Panc1 (cell line): ENCODE data around the gene CST6. TPM values are rescaled to one million over a fixed set of nuclear protein-coding genes. Genes with fewer than 3 reads are reported as not detected.

Experiments
- ATAC-seq: fragments of 200-7000 bp; cut with Tn5 transposase; 2 replicates; pipeline ENCODE4 v1.9.1; 2020; ENCODE audit warnings: mild to moderate bottlenecking, moderate library complexity
- BruUV-seq: library from RNA; stranded (reverse); fragments of 400-500 nt; replicated peaks from 2 replicates; lab custom pipeline; 2021; lab: Mats Ljungman, UMichigan
- CTCF ChIA-PET: fragments of 300-600 bp; sonication (Branson Sonifier 250); formaldehyde crosslinking; loops from one replicate; lab custom pipeline; 2022; ENCODE audit warnings: antibody characterized with exemption; lab: Charles Lee
- POLR2A ChIA-PET: fragments of 300-600 bp; sonication (Branson Sonifier 250); formaldehyde crosslinking; loops from one replicate; lab custom pipeline; 2022; ENCODE audit warnings: antibody characterized with exemption; lab: Charles Lee
- DNase-seq: peaks from one replicate; pipeline ENCODE4 v3.0.0-alpha.2; 2010; ENCODE audit warnings: low read depth, low spot score
- H3K27ac ChIP-seq: 2 replicates; pipeline ENCODE4 v1.5.1; 2011; ENCODE audit warnings: mild to moderate bottlenecking, low read length, inconsistent platforms
- H3K27me3 ChIP-seq: fragments of 200-500 bp; sonication (Bioruptor generic); 2 replicates; pipeline ENCODE4 v1.6.0; 2014; ENCODE audit warnings: low read length, inconsistent platforms; ENCODE audit not compliant: control insufficient read depth, insufficient read depth
- H3K36me3 ChIP-seq: fragments of 200-500 bp; sonication (Bioruptor generic); 2 replicates; pipeline ENCODE4 v1.5.1; 2014; ENCODE audit warnings: inconsistent platforms, mild to moderate bottlenecking, low read length, moderate library complexity; ENCODE audit not compliant: control insufficient read depth, insufficient read depth
- H3K4me1 ChIP-seq: 2 replicates; pipeline ENCODE4 v1.5.1; 2011; ENCODE audit warnings: inconsistent platforms, mild to moderate bottlenecking, low read length, moderate library complexity; ENCODE audit not compliant: control insufficient read depth, insufficient read depth
- H3K4me3 ChIP-seq, 2 experiments: 2 replicates each; pipeline ENCODE4 v1.5.1; 2011 to 2012; ENCODE audit warnings: low read depth in 2 of 2, low read length in 2 of 2, mild to moderate bottlenecking in 2 of 2, inconsistent platforms in 1 of 2, moderate library complexity in 1 of 2
- H3K9me3 ChIP-seq: fragments of 200-500 bp; sonication (Bioruptor generic); 2 replicates; pipeline ENCODE4 v1.5.1; 2014; ENCODE audit warnings: low read depth, mild to moderate bottlenecking, inconsistent platforms, low read length, moderate library complexity; ENCODE audit not compliant: control insufficient read depth, insufficient read depth
- CTCF ChIP-seq: fragments of 450-650 bp; IDR thresholded peaks from 2 replicates; pipeline ENCODE4 v1.5.1; 2017; ENCODE audit warnings: mild to moderate bottlenecking
- POLR2AphosphoS5 ChIP-seq: IDR thresholded peaks from 2 replicates; pipeline ENCODE4 v1.6.1; 2012; ENCODE audit warnings: mild to moderate bottlenecking, low read depth, low read length, moderate library complexity
- REST ChIP-seq, 2 experiments: IDR thresholded peaks; 2 replicates each; pipeline ENCODE4 v1.6.1; 2011 to 2012; ENCODE audit warnings: low read depth in 2 of 2, control low read depth in 1 of 2, low read length in 1 of 2, mild to moderate bottlenecking in 1 of 2, moderate library complexity in 1 of 2; ENCODE audit not compliant: insufficient read depth in 1 of 2
- SIN3A ChIP-seq: IDR thresholded peaks from 2 replicates; pipeline ENCODE4 v1.6.1; 2012; ENCODE audit warnings: low read depth, mild to moderate bottlenecking, low read length, moderate library complexity, borderline replicate concordance; ENCODE audit not compliant: insufficient read depth
- TCF7L2 ChIP-seq: IDR thresholded peaks from 2 replicates; pipeline ENCODE4 v1.6.1; 2011; ENCODE audit warnings: mild to moderate bottlenecking, low read depth, low read length, inconsistent platforms
- in situ Hi-C: cut with HindIII; loops from 2 replicates; pipeline ENCODE4 v1.10.0; 2016; ENCODE audit warnings: low sequenced_read_pairs, low pct_unique_long_range_greater_than_20kb
- intact Hi-C: fragments of 100-400 bp; cut with micrococcal nuclease; formaldehyde crosslinking; loops from one replicate; pipeline ENCODE4 v1.10.0; 2022; ENCODE audit not compliant: unreplicated experiment
- total RNA-seq: library from RNA; stranded (reverse); gene quantifications from one replicate; pipeline ENCODE4 v1.2.1, GENCODE V29; 2021; ENCODE audit not compliant: unreplicated experiment

The CST6 gene
- total RNA-seq, 1 experiment from 2014 or later: 0.23 TPM

GRCh38 chr11:66042996-66043906 lies 31.4 kb downstream of the CST6 start:
- intact Hi-C loops (no loop called here), in situ Hi-C loops (no loop called here)
- ChIA-PET POLR2A (no interaction called here), CTCF (no interaction called here)
- H3K4me1 ChIP-seq: peaks cover 3% of the 10 kb centered on the region; the same call in 1 of the 2 replicates
- no peak for TF ChIP-seq POLR2AphosphoS5
- H3K4me3 ChIP-seq: no peak overlapping the region
- no peak for ATAC-seq
- DNase-seq: no peak
- no peaks in the 10 kb centered on the region for H3K9me3 ChIP-seq
- no TSS peak for BruUV-seq
- H3K27me3 ChIP-seq: no peaks in the 10 kb centered on the region
- no peak overlapping the region for H3K27ac ChIP-seq
- no peaks in the 10 kb centered on the region for H3K36me3 ChIP-seq

GRCh38 chr11:66044757-66045156 lies 32.9 kb downstream of the CST6 start:
- POLR2A ChIA-PET: interaction anchor here (1.0 kb wide), 1 partner anchor 11 kb away, joined by 12 read pairs; no protein-coding TSS in a partner anchor
- no peak overlapping the region for H3K27ac ChIP-seq
- in situ Hi-C loops (no loop called here), intact Hi-C loops (no loop called here)
- no peaks in the 10 kb centered on the region for H3K36me3 ChIP-seq
- TF ChIP-seq REST (IDR thresholded peaks at IDR 0.05; ENCODE audit: insufficient read depth in 1 of 2, low read depth in 2 of 2, low read length in 1 of 2): no peak
- no peak for TF ChIP-seq SIN3A
- no peak for TF ChIP-seq POLR2AphosphoS5
- no peak for TF ChIP-seq TCF7L2
- no peak for TF ChIP-seq CTCF
- no peak; the same call in 1 of the 2 replicates for ATAC-seq
- DNase-seq: no peak
- H3K4me1 ChIP-seq: peaks cover 3% of the 10 kb centered on the region; the same call in 1 of the 2 replicates
- CTCF ChIA-PET: interaction anchor here (0.5 to 2.2 kb wide), 11 partner anchors 14 to 1910 kb away, joined by 3 to 12 read pairs (median 3); partner anchors contain the start of gene FIBP
- H3K9me3 ChIP-seq: no peaks in the 10 kb centered on the region
- no TSS peak for BruUV-seq
- no peak overlapping the region for H3K4me3 ChIP-seq
- H3K27me3 ChIP-seq: no peaks in the 10 kb centered on the region
